B cell (primary cell): ENCODE data around the gene UNC79.

Experiments
- EZH2 ChIP-seq: IDR thresholded peaks from 2 replicates; pipeline ENCODE4 v1.6.1; 2012; ENCODE audit warnings: borderline replicate concordance, low read depth, mild to moderate bottlenecking, moderate library complexity, low read length; ENCODE audit not compliant: insufficient read depth, poor library complexity, severe bottlenecking
- TF ChIP-seq, protein P1 (sequence below): fragments of 200-600 bp; IDR thresholded peaks from one replicate; pipeline ENCODE4 v1.8.0; 2022; ENCODE audit warnings: antibody characterized with exemption, mild to moderate bottlenecking

DNA sequence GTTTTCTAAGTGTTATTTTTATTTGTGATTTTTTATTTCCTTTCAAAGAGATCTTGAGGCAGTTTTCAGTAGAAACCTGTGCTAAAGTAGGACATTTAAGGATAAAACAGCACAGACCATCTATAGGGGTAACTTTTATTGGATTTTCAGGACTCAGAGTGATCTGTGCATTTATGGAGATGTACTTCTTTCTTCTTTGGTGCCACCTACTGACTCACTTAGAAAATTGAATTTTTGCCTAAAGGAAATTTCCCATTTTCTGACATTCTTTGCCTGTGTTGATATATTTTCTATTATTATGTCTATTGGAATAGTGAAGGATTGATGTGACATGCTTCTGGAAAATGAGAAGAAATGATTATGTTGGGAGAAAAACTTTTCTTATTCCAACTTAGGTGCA, 113.0 kb downstream of the UNC79 start:
- TF ChIP-seq, protein P1, sequence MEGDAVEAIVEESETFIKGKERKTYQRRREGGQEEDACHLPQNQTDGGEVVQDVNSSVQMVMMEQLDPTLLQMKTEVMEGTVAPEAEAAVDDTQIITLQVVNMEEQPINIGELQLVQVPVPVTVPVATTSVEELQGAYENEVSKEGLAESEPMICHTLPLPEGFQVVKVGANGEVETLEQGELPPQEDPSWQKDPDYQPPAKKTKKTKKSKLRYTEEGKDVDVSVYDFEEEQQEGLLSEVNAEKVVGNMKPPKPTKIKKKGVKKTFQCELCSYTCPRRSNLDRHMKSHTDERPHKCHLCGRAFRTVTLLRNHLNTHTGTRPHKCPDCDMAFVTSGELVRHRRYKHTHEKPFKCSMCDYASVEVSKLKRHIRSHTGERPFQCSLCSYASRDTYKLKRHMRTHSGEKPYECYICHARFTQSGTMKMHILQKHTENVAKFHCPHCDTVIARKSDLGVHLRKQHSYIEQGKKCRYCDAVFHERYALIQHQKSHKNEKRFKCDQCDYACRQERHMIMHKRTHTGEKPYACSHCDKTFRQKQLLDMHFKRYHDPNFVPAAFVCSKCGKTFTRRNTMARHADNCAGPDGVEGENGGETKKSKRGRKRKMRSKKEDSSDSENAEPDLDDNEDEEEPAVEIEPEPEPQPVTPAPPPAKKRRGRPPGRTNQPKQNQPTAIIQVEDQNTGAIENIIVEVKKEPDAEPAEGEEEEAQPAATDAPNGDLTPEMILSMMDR = peak; percentile 46
- TF ChIP-seq EZH2 = no peak
